Stimulated activated naive B cell treated with anti-CD40 and anti-IgM and Interleukin-4, amounts not matched to agents 10 μg/mL and 1 μg/mL and 100 μg/mL, for 72 hours (primary cell): ENCODE measurements around the gene LRRFIP1.
"Not testable (repeated sequence)": the region's sequence is repeated elsewhere in the genome, so short reads cannot be mapped to it uniquely, and the experiment has no call there.

Experiments used
- ATAC-seq, 2 donors: fragments of 150-1000 bp; cut with Tn5 transposase; replicated peaks; 2 replicates each; pipeline ENCODE4 v1.10.0; 2021; ENCODE audit warnings: moderate library complexity in 1 of 2
- DNase-seq: peaks from one replicate; pipeline ENCODE4 v3.0.0; 2021
- H3K27ac Mint-ChIP-seq: one replicate; pipeline ENCODE4 v1.8.0; 2022; ENCODE audit warnings: mild to moderate bottlenecking, mixed read lengths
- H3K27me3 Mint-ChIP-seq, 2 donors: one replicate each; pipeline ENCODE4 v1.8.0; 2022; ENCODE audit warnings: mixed read lengths in 2 of 2
- H3K36me3 Mint-ChIP-seq, 2 donors: one replicate each; pipeline ENCODE4 v1.8.0; 2022; ENCODE audit warnings: mixed read lengths in 2 of 2, mild to moderate bottlenecking in 1 of 2
- H3K4me1 Mint-ChIP-seq, 2 donors: one replicate each; pipeline ENCODE4 v1.8.0; 2022; ENCODE audit warnings: mixed read lengths in 2 of 2, mild to moderate bottlenecking in 1 of 2
- H3K4me3 Mint-ChIP-seq, 2 donors: one replicate each; pipeline ENCODE4 v1.8.0; 2022; ENCODE audit warnings: mild to moderate bottlenecking in 2 of 2, mixed read lengths in 2 of 2, moderate library complexity in 1 of 2
- H3K9me3 Mint-ChIP-seq, 2 donors: one replicate each; pipeline ENCODE4 v1.8.0; 2022; ENCODE audit warnings: mixed read lengths in 2 of 2, mild to moderate bottlenecking in 1 of 2

Gene LRRFIP1

DNA sequence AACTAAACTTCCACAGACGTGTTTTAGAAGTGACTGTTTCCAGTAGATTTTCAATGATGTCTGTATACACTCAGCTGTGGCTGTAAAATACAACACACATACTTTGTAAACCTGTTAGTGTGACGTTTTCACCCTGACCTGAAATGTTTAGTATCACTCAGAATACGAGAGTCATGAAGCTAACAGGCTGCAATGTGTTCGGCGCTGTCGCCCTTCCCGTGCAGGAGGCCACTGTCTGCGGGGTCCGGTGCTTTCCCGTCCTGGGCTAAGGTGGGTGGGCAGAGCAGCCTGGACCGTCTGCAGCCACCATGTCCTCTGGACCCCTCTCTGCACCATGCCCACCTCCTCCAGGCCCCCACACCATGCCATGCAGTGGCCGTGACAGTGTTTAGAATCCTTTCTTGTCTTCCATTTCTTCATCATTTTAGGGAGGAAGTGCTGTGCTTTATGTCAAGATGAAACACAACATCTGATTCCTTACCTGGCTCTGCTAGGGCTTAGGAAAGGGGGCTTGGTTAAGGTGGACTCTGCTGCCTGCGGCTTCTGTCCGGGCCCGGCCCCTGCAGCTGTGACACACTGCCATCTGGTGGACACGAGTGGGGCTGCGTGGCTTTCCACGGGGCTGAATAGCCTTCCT is 117.3 kb downstream of the LRRFIP1 start:
- peaks cover 0 to 2% of the 10 kb centered on the region in 2 donors for H3K9me3 Mint-ChIP-seq
- ATAC-seq (peak; percentile 83 to 87), DNase-seq (peak; percentile 52)
- no peaks in the 10 kb centered on the region for H3K27me3 Mint-ChIP-seq
- peaks cover 32 to 70% of the 10 kb centered on the region in 2 donors for H3K4me1 Mint-ChIP-seq
- H3K36me3 Mint-ChIP-seq, result peaks cover 44 to 66% of the 10 kb centered on the region in 2 donors
- peak overlapping the region; percentile 88 for H3K27ac Mint-ChIP-seq
- H3K4me3 Mint-ChIP-seq, result no peak overlapping the region

GRCh38 chr2:237745250-237745613 is 117.8 kb downstream of the LRRFIP1 start:
- ATAC-seq, result no peak
- DNase-seq, result no peak
- Mint-ChIP-seq H3K36me3 (peaks cover 45 to 67% of the 10 kb centered on the region in 2 donors), H3K4me3 (no peak overlapping the region), H3K9me3 (peaks cover 0 to 2% of the 10 kb centered on the region in 2 donors), H3K4me1 (peaks cover 33 to 68% of the 10 kb centered on the region in 2 donors), H3K27ac (peak overlapping the region; percentile 88), H3K27me3 (no peaks in the 10 kb centered on the region)

DNA sequence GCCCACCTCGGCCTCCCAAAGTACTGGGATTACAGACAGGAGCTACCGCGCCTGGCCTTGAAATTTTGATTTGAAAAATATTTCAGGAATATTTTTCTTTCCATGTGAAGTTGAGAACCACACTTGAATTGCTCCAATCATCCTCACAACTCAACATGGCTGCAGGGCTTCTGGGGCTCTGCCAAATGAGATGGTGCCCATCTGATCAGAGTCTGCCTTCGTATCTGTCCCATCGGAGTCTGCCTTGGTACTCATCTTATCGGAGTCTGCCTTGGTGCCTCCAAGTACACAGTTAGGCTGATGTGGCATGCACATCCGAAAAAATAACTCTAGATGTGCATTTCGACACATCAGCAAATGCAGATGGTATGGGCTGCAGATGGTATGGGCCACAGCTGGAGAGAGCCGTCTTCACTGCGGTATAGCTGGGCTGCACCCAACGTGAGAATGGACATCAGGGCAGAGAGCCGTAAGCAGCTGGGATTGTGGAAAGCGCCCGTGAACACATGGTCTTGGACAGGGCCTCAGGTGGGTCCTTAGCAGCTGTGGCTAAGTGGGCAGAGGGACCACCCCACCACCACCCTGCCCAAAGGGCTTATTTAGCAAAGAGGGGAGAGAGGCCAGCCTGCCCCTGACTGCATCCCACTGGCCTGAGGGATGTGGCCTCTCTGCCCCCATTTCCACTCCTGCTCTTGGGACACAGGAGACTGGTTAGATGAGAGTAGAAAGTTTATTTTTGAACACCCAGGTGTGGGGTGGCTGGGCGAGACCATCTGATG is 119.1 kb downstream of the LRRFIP1 start:
- H3K27ac Mint-ChIP-seq, result peak overlapping the region; percentile 62
- H3K4me3 Mint-ChIP-seq, result no peak overlapping the region
- H3K27me3 Mint-ChIP-seq, result no peaks in the 10 kb centered on the region
- H3K4me1 Mint-ChIP-seq, result peaks cover 30 to 63% of the 10 kb centered on the region in 2 donors
- H3K36me3 Mint-ChIP-seq, result peaks cover 49 to 70% of the 10 kb centered on the region in 2 donors
- H3K9me3 Mint-ChIP-seq, result peaks cover 0 to 2% of the 10 kb centered on the region in 2 donors
- no peak for DNase-seq
- ATAC-seq, result no peak

DNA sequence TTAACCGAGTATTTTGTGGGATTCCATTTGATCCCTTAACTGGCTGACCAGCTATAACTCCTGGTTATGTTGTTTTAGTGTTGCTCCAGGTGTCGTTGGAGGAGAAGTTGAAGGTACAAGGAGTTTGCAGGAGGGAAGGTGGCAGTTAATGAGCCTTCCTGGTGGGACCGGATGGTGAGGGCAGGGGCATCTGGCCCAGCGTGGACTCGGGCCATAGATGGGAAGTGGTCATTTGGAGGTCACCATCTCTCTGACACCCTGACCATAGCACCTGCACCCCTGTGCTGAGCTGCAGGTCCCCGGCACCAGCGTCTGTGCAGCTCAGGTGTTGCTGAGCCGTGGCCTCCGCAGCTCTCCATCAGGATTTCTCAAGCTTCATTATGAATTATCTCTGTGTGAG is 119.8 kb downstream of the LRRFIP1 start:
- H3K36me3 Mint-ChIP-seq, result peaks cover 55 to 75% of the 10 kb centered on the region in 2 donors
- no peak overlapping the region for H3K4me3 Mint-ChIP-seq
- no peaks in the 10 kb centered on the region for H3K27me3 Mint-ChIP-seq
- peak overlapping the region; percentile 37 for H3K27ac Mint-ChIP-seq
- H3K4me1 Mint-ChIP-seq, result peaks cover 30 to 61% of the 10 kb centered on the region in 2 donors
- ATAC-seq (no peak), DNase-seq (no peak)
- peaks cover 0 to 2% of the 10 kb centered on the region in 2 donors for H3K9me3 Mint-ChIP-seq

GRCh38 chr2:237749002-237749401 is 121.6 kb downstream of the LRRFIP1 start:
- Mint-ChIP-seq H3K27ac (peak overlapping the region; percentile 67), H3K36me3 (peaks cover 67 to 79% of the 10 kb centered on the region in 2 donors), H3K9me3 (peaks cover 0 to 2% of the 10 kb centered on the region in 2 donors), H3K27me3 (no peaks in the 10 kb centered on the region), H3K4me1 (peaks cover 29 to 61% of the 10 kb centered on the region in 2 donors), H3K4me3 (no peak overlapping the region)
- ATAC-seq (no peak), DNase-seq (no peak)

- DNase-seq, result no peak
- Mint-ChIP-seq H3K27me3 (no peaks in the 10 kb centered on the region), H3K9me3 (peaks cover 0 to 2% of the 10 kb centered on the region in 2 donors), H3K4me1 (peaks cover 25 to 53% of the 10 kb centered on the region in 2 donors), H3K4me3 (no peak overlapping the region), H3K36me3 (peaks cover 68 to 84% of the 10 kb centered on the region in 2 donors), H3K27ac (no peak overlapping the region)
- ATAC-seq, result no peak
Measured at GRCh38 chr2:237749961-237750360, 122.6 kb downstream of the LRRFIP1 start.

DNA sequence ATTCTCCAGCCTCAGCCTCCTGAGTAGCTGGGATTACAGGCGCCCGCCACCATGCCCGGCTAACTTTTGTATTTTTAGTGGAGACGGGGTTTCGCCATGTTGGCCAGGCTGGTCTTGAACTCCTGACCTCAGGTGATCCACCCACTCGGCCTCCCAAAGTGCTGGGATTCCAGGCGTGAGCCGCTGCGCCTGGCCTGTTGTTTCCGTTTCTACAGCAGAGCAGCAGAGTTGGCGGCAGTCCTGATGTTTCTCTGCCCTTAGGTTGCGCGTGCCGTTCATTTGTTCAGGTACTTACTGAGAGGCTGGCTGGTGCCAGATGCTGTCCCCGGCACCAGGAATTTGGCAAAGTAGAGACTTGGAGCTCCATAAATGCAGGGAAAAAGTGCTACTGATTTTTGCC is 123.1 kb downstream of the LRRFIP1 start:
- H3K4me1 Mint-ChIP-seq, result peaks cover 23 to 51% of the 10 kb centered on the region in 2 donors
- ATAC-seq, result not testable (repeated sequence)
- peaks cover 70 to 81% of the 10 kb centered on the region in 2 donors for H3K36me3 Mint-ChIP-seq

DNA sequence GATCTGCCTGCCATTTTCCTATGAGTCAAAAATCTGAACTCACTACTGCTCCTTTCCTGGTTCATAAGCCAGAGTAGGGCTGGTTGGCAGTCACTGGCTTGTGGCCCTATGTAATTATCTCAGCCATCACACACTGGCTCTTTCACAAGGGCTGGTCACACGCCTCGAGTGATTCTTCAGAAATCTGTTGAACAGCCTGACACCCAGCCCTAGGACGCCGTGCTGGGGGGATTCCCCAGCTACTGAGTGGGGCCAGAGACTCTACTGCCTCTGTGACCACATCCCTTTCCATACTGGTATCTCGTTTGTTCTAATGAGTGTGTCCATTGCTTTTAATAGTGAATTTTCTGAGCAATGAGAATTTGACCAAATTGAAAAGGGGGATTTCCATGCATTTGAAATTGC is 125.4 kb downstream of the LRRFIP1 start:
- H3K9me3 Mint-ChIP-seq, result peaks cover 0 to 2% of the 10 kb centered on the region in 2 donors
- H3K4me1 Mint-ChIP-seq, result peaks cover 23 to 47% of the 10 kb centered on the region in 2 donors
- H3K27me3 Mint-ChIP-seq, result no peaks in the 10 kb centered on the region
- H3K27ac Mint-ChIP-seq, result peak overlapping the region; percentile 95
- ATAC-seq (peak; percentile 100), DNase-seq (peak; percentile 86)
- H3K4me3 Mint-ChIP-seq, result peak overlapping the region; percentile 30 to 57
- peaks cover 66 to 78% of the 10 kb centered on the region in 2 donors for H3K36me3 Mint-ChIP-seq

More for the DNA sequence above, 123.1 kb downstream of the LRRFIP1 start:
- H3K27ac Mint-ChIP-seq, result peak overlapping the region; percentile 65
- not testable (repeated sequence) for H3K27me3 Mint-ChIP-seq, H3K4me3 Mint-ChIP-seq, H3K9me3 Mint-ChIP-seq, DNase-seq

DNA sequence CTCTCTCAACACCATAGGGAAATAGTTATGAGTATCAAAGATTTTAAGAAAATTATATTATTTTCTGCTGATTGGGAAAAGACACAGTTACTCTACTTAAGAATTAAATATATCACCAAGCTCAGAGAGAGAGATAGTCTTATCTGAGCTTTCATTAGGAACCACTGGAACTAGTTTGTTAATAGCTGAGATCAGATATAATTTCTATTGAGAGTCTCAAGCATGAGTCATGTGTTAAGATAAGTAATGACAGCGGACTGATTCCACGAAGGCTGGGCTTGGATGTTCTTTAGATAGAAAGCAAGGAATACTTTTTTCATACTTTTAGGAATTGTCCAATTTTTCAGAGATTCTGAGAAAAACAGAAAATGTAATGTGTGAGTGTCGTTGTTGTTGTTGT is 126.8 kb downstream of the LRRFIP1 start:
- H3K9me3 Mint-ChIP-seq, result no peaks in the 10 kb centered on the region
- no peak overlapping the region for H3K27ac Mint-ChIP-seq
- H3K36me3 Mint-ChIP-seq, result peaks cover 60 to 68% of the 10 kb centered on the region in 2 donors
- no peaks in the 10 kb centered on the region for H3K27me3 Mint-ChIP-seq
- no peak overlapping the region for H3K4me3 Mint-ChIP-seq
- H3K4me1 Mint-ChIP-seq, result peaks cover 23 to 42% of the 10 kb centered on the region in 2 donors
- DNase-seq, result no peak
- no peak for ATAC-seq

- DNase-seq, result no peak
- ATAC-seq, result no peak
- Mint-ChIP-seq H3K36me3 (peaks cover 57 to 65% of the 10 kb centered on the region in 2 donors), H3K27me3 (no peaks in the 10 kb centered on the region), H3K4me3 (no peak overlapping the region), H3K4me1 (peaks cover 21 to 38% of the 10 kb centered on the region in 2 donors), H3K27ac (peak overlapping the region; percentile 9), H3K9me3 (no peaks in the 10 kb centered on the region)
Measured at GRCh38 chr2:237754626-237755248, 127.3 kb downstream of the LRRFIP1 start.

DNA sequence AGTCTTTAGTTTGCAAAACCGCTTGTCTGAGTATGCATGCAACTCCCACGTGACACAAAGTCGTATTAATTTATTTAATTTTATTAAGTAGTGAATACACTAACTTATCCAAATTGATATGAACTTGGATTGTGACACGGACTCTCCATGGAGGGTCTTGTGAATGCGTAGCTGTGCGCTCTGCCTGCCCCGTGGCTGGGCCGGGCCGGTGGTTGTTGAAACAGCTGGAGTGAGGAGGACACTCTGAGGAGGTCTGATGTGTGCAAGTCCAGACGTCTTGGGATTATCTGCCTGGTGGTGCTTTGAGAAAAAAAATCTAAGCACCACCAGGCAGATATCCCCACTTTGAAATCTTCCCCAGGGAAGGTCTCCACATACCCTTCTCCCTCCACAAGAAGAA is 130.2 kb downstream of the LRRFIP1 start:
- Mint-ChIP-seq H3K27ac (no peak overlapping the region), H3K27me3 (no peaks in the 10 kb centered on the region), H3K9me3 (no peaks in the 10 kb centered on the region), H3K4me1 (peaks cover 10 to 22% of the 10 kb centered on the region in 2 donors), H3K4me3 (no peak overlapping the region), H3K36me3 (peaks cover 46 to 58% of the 10 kb centered on the region in 2 donors)
- DNase-seq (no peak), ATAC-seq (no peak)

- peaks cover 5 to 18% of the 10 kb centered on the region in 2 donors for H3K4me1 Mint-ChIP-seq
- no peak overlapping the region for H3K4me3 Mint-ChIP-seq
- H3K9me3 Mint-ChIP-seq, result no peaks in the 10 kb centered on the region
- no peak for DNase-seq
- no peak overlapping the region for H3K27ac Mint-ChIP-seq
- ATAC-seq, result no peak
- H3K27me3 Mint-ChIP-seq, result no peaks in the 10 kb centered on the region
- H3K36me3 Mint-ChIP-seq, result peaks cover 46 to 58% of the 10 kb centered on the region in 2 donors
Measured at GRCh38 chr2:237758185-237758584, 130.8 kb downstream of the LRRFIP1 start.

GRCh38 chr2:237759176-237759575 is 131.8 kb downstream of the LRRFIP1 start:
- H3K27me3 Mint-ChIP-seq, result no peaks in the 10 kb centered on the region
- ATAC-seq (no peak), DNase-seq (no peak)
- H3K9me3 Mint-ChIP-seq, result no peaks in the 10 kb centered on the region
- peaks cover 49 to 57% of the 10 kb centered on the region in 2 donors for H3K36me3 Mint-ChIP-seq
- no peak overlapping the region for H3K4me3 Mint-ChIP-seq
- H3K27ac Mint-ChIP-seq, result peak overlapping the region; percentile 59
- H3K4me1 Mint-ChIP-seq, result peaks cover 0 to 9% of the 10 kb centered on the region in 2 donors
